22Rv1 (cell line): ENCODE results near the gene DUSP16.
"Not testable (repeated sequence)": the region's sequence is repeated elsewhere in the genome, so short reads cannot be mapped to it uniquely, and the experiment has no call there.

ENCODE experiments used
- ZFX ChIP-seq: fragments of 450-650 bp; IDR thresholded peaks from 2 replicates; pipeline ENCODE4 v1.6.1; 2017; ENCODE audit warnings: antibody characterized with exemption, borderline replicate concordance
- TF ChIP-seq, protein P1 (sequence below): fragments of 450-650 bp; IDR thresholded peaks from 2 replicates; pipeline ENCODE4 v1.5.1; 2017; ENCODE audit warnings: mild to moderate bottlenecking

- TF ChIP-seq, protein P1, sequence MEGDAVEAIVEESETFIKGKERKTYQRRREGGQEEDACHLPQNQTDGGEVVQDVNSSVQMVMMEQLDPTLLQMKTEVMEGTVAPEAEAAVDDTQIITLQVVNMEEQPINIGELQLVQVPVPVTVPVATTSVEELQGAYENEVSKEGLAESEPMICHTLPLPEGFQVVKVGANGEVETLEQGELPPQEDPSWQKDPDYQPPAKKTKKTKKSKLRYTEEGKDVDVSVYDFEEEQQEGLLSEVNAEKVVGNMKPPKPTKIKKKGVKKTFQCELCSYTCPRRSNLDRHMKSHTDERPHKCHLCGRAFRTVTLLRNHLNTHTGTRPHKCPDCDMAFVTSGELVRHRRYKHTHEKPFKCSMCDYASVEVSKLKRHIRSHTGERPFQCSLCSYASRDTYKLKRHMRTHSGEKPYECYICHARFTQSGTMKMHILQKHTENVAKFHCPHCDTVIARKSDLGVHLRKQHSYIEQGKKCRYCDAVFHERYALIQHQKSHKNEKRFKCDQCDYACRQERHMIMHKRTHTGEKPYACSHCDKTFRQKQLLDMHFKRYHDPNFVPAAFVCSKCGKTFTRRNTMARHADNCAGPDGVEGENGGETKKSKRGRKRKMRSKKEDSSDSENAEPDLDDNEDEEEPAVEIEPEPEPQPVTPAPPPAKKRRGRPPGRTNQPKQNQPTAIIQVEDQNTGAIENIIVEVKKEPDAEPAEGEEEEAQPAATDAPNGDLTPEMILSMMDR: not testable (repeated sequence)
- not testable (repeated sequence) for TF ChIP-seq ZFX
Observed at GRCh38 chr12:12502130-12502814, 60.4 kb downstream of the DUSP16 start.
